ENCODE data around the gene EFHC1.
"Not testable (repeated sequence)": the region's sequence is repeated elsewhere in the genome, so short reads cannot be mapped to it uniquely, and the experiment has no call there.

The EFHC1 gene

GRCh38 chr6:52438926-52439325, 18.8 kb downstream of the EFHC1 start:
- no peak for DNase-seq (ENCODE audit: low read depth)

GRCh38 chr6:52454556-52454955, 34.4 kb downstream of the EFHC1 start:
- DNase-seq (ENCODE audit: low read depth), result no peak

GRCh38 chr6:52457096-52457495, 37.0 kb downstream of the EFHC1 start:
- DNase-seq (ENCODE audit: low read depth), result no peak

- DNase-seq (ENCODE audit: low read depth), result not testable (repeated sequence)
These were observed 41.1 kb downstream of the EFHC1 start for GRCh38 chr6:52461194-52461593.

GRCh38 chr6:52474173-52474572, 54.0 kb downstream of the EFHC1 start:
- no peak for DNase-seq (ENCODE audit: low read depth)

GRCh38 chr6:52475307-52475706, 55.2 kb downstream of the EFHC1 start:
- DNase-seq (ENCODE audit: low read depth), result no peak

- no peak for DNase-seq (ENCODE audit: low read depth)
These were observed 62.9 kb downstream of the EFHC1 start for GRCh38 chr6:52482903-52483670.

- no peak for DNase-seq (ENCODE audit: low read depth)
These were observed 63.5 kb downstream of the EFHC1 start for GRCh38 chr6:52483671-52484003.

- DNase-seq (ENCODE audit: low read depth), result no peak
These were observed 69.7 kb downstream of the EFHC1 start for GRCh38 chr6:52489881-52490280.

GRCh38 chr6:52491203-52492069, 71.3 kb downstream of the EFHC1 start:
- DNase-seq (ENCODE audit: low read depth), result no peak

- DNase-seq (ENCODE audit: low read depth), result no peak
These were observed 73.5 kb downstream of the EFHC1 start for GRCh38 chr6:52493669-52494068.

GRCh38 chr6:52494298-52495072, 74.3 kb downstream of the EFHC1 start:
- DNase-seq (ENCODE audit: low read depth), result no peak

GRCh38 chr6:52495922-52496321, 75.8 kb downstream of the EFHC1 start:
- no peak for DNase-seq (ENCODE audit: low read depth)

GRCh38 chr6:52496631-52497030, 76.5 kb downstream of the EFHC1 start:
- DNase-seq (ENCODE audit: low read depth), result no peak

- DNase-seq (ENCODE audit: low read depth), result no peak
These were observed 77.7 kb downstream of the EFHC1 start for GRCh38 chr6:52497652-52498408.

- no peak for DNase-seq (ENCODE audit: low read depth)
These were observed 78.4 kb downstream of the EFHC1 start for GRCh38 chr6:52498538-52499017.

GRCh38 chr6:52499026-52499425, 78.9 kb downstream of the EFHC1 start:
- DNase-seq (ENCODE audit: low read depth), result no peak

- DNase-seq (ENCODE audit: low read depth), result no peak
These were observed 79.6 kb downstream of the EFHC1 start for GRCh38 chr6:52499681-52500236.

- no peak for DNase-seq (ENCODE audit: low read depth)
These were observed 80.3 kb downstream of the EFHC1 start for GRCh38 chr6:52500238-52501129.

GRCh38 chr6:52502306-52503029, 82.3 kb downstream of the EFHC1 start:
- no peak for DNase-seq (ENCODE audit: low read depth)
